Middle frontal gyrus (tissue), 1 donor: ENCODE data around the gene ANTXR1.

Source experiments
- DNase-seq: peaks from one replicate; pipeline ENCODE4 v3.0.0-alpha.2; 2015; ENCODE audit warnings: low spot score; ENCODE audit errors: extremely low spot score

The ANTXR1 gene

DNA sequence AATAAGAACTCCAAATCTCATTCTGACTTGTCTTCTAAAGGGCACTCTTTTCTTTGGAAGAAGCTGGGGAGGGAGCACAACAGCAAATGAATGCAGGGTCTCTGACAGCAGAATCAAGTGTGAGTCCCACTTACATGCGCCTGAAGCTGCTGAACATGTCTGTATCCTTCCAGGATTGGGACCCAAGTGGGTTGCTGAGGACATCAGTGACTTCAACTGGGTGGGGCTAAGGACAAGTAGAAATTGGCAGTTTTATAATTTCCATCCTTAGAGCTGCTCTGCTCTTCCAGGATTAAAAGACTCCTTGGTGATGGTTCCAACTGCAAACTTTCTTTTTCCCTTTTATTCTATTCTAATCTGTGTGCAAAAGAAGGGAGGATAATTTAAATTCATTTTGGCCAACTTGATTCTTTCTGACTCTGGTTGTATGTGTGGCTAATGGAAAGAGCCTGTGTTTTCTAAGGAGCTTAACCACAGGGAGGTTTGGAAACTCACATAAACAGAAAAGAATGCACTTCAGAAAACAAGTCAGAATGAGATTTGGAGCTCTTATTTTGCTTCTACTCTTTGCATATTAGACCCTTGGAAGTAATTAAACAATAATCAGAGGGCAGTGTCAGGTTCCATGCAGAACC, 20.6 kb downstream of the ANTXR1 start:
- no peak for DNase-seq

DNA sequence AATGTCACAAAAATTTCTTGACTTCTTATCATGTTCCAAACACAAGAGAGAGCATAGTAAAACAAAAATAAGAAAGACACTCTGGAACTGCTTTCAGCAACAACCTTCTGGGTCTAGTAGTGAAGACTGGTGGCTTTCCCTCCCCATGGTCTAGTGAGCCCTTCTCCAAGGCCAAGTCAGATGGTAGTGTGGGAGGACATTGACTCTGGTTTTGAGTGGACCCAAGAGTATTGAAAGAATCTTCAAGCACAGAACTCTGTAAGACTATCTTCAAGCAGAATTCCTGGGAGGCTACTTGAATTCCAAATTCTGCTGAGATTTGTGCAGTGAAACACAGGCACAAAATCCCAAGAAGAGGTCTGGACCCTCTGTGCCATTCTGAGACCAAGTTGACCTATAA, 21.1 kb downstream of the ANTXR1 start:
- DNase-seq, result no peak

DNA sequence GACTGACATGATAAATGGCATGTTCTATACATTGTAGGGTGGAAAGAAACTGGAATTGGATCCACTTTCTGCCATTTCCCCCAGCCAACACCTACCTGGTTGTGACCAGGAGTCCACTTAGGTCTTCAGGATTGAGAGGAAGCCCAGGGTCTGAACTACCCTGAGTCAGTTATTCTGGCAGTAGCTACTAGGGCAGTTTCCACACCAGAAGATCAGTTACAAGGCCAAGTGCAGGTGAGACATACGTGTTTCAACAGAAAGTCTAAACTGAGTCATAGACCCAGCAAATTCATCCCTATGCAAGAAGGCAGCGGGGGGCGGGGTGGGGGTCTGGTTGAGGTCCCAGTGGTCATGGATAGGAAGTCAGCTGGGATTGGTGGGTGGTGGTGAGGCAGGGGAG, 21.9 kb downstream of the ANTXR1 start:
- DNase-seq, result no peak

DNA sequence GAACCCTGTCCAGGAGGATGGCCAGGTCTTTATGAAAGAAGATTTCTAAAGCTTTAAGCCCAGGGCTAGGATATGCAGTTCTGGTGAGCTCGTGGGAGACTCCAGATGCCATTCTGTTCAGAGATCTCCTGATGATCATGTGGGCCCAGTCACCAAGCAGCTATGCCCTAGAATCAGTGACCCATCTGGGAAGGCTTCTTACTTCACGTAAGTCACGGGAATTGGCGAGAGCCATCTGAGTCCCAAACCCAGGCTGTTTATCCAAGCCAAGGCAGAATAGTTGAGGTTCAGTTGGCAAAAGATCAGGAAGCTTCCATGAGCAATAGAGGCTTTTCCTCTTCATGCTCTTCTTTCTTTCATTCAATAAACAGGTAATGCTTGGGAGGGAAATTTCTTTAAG, 23.9 kb downstream of the ANTXR1 start:
- DNase-seq, result no peak

DNA sequence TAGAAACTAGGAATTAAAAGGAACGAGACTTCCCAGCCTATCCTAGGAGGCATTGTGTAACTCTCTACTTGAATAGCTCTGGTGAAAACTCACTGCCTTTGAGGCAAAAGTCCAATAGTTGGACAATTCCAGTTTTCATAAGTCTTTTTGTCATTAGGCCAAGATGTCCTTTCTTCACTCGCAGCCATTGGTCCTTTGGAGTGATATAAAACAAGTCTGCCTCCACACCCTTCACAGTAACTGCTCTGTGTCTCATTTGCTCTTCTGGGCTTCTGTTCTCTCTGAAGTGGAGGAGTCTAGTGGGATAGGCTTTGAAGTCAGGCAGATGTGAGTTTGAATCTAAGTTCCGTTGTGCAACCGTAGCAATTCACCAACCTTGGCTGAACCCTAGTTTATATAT, 28.2 kb downstream of the ANTXR1 start:
- DNase-seq, result no peak

DNA sequence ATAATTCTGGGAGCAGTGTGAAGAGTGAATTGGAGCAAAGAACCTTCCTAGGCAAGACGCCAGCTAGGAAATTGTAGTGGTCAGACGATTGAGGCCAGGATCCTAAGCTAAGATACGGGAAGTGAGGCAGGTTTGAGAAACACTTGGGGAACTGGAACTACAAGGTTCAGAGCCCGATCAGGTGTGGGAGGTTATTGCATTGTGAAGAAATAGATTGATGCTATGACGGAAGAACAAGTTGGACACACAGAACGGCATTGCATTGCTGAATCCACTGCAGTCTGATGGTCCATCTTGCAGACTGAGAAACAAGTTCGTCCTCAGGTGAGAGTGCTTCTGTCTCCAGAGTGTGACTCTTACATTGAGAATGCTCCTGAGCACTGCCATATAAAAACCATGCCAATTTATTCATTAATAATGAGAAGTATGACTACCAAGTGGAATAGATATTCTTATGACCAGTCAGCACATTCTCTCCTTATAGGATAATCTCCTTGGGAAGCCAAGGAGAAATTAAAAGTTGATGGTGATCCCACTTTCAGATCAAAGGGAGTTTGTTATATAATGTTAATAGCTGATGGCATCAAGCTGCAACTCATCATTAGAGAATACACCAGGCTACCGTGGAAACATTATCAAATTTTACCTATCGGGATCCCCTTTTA, 30.9 kb downstream of the ANTXR1 start:
- DNase-seq, result no peak

DNA sequence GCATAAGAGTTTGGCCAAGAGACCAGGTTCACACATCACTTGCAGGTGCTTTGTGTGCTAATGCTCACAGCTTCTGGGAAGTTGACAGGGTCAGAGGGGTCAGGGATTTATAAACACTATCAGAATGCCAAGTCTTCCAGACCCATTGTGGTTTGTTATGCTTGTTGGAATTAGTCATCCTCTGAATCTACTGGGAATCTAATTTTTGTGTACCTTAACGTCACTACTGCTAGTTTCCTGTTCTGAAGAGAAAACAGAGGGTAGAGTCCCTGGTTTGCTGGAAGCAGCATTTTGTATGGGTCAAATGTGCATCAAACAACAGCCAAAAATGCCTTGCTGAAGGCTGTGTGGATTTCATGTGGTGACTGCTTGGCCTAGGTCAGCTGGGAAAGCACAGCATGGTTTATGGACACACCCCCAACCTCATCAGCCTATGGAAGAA, 33.3 kb downstream of the ANTXR1 start:
- no peak for DNase-seq

DNA sequence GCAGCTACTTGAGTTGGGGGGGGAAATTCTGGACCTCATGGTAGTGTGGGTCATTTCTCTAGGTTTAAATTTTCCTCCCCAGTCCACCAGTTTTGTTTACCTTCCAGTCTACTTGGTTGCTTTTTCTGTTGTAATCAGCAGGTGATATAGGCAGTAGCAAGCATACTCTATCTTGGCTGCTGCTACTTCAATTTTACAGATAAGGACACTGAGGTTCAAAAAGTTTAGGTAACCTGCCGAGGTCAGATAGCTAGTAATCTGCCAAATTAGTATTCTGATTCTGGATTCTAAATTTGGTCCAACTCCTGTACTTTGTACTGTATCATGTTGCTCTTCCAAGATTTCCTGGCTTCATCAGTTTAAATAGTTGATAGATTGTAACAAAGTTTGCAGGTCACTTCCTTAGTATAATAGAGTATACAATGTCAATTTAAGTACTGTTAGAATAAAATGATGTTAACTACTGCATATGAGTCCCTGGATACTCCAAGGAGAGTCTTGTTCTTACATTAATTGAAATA, 34.7 kb downstream of the ANTXR1 start:
- DNase-seq, result no peak

DNA sequence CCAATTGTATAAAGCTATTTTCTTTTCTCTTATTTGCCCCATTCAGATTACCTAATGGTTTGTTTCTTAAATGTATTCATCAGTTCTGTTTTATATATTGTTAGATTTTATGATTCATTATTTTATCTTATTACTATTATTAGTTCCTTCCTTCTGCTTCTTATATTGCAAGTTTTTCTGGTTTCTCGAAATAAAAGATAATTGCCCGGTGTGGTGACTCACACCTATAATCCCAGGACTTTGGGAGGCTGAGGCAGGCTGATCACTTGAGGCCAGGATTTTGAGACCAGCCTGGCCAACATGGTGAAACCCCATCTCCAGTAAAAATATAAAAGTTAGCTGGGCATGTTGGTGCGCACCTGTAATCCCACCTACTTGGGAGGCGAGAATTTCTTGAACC, 37.8 kb downstream of the ANTXR1 start:
- DNase-seq, result no peak

DNA sequence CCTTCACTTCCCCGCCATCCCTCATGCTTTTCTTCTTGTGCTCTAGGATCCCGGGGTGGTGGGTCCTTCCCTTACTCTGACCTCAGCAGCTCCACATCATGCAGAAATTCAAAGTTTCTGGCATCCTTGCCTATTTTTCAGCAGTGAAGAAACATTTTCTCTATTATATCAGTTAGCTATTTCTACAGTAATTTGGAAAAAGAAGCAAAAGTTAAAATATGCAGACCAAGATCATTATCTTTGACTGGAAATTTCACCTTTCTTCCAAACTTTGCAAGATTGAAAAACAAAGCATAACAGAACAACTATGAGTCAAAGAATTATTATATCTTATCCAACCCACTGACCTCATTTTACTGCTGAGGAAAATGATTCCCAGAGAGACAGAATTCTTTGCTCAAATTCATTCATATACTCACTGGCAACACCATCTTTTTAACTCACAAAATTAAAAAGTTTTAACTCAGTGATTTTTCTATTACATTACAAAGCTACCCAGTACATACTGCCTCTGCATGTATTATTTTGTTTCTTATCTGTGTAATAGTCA, 40.5 kb downstream of the ANTXR1 start:
- no peak for DNase-seq

DNA sequence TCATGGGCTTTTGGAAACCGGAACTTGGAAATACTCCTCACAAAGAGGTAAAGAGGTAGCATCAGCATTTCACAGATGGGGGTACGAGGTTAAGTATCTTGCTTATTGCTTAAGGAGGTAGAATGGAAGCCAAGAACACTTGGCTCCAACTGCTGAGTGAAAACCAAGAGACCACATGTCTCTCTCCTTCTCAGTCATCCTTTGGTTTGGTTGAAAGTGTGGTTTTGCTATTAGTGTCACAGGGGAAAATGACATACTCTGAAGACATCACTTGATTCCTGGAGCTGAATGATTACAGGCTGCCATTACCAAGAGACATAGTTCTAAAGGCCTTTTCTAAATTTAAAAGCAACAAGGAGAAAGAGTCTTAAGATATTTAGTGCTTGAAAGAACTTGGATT, 41.5 kb downstream of the ANTXR1 start:
- no peak for DNase-seq

DNA sequence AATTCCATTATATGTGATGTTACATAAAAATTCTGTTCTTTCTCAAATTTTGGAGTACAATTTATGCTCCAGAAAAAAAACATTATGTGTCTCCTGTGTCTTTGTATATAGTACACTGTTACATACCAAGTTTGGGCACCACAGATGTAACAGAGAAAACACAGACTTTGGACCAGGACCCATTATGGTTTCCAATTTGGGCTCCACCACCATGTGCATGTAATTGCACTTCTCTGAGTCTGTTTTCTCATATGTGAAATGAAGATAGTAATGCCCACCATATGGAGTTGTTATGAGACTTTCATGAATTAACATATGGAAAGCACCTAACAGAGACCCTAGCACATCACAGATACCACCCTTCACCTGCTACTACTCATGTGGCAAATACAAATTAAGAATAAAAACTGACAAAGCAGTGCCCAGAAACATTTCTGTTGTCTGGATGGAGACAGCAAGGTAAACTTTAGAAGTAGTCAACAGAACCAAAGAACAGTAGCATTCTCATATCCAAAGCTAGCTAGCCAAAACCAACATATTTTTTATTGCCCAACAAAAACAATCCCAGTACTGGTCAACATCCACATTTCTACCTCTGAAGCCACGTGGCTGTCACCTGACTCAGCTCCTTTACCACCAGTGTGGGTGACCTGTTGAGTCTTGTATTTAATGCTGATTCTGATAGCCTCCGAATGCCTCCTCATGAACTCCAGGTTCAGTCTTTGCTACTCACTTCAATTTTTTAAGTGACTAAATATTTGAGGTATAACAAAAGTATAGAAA, 42.9 kb downstream of the ANTXR1 start:
- DNase-seq, result no peak

DNA sequence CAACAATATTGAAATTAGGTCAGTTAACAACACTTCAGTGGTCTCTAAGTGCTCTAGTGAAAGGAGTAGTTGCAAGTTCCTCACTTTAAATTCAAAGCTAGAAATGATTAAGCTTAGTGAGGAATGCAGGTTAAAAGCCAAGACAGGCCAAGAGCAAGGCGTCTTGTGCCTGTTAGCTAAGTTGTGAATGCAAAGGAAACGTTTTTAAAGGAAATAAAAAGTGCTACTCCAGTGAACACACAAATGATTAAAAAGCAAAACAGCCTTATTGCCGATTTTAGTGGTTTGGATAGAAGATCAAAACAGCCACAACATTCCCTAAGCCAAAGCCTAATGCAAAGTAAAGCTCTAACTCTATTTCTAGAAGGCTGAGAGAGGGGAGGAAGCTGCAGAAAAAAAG, 44.7 kb downstream of the ANTXR1 start:
- DNase-seq, result no peak

DNA sequence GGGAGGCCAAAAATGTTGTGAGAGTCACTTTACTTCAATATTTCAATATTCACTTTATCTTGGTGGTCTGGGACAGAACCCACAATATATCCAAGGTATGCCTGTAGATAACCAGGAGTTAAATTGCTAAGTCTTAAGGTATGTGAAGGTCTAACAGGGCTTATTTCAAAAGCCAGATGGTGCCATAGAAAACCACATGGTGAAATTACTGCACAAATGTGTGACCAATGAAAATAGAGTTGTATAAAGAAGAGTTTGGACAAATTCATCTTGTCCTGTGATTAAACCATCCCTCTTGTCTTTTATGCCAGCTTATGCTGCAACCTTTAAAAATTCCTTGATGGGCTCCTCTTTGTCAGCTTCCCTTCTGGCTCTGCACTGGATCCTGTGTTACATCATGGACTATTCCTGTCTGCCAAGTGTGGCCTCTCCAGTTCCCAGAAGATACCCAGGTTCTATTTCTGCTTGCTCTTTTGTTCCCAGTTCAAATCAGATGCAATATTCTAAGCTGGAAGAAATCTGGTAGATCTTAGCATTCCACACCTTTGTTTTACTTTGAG, 46.8 kb downstream of the ANTXR1 start:
- no peak for DNase-seq

DNA sequence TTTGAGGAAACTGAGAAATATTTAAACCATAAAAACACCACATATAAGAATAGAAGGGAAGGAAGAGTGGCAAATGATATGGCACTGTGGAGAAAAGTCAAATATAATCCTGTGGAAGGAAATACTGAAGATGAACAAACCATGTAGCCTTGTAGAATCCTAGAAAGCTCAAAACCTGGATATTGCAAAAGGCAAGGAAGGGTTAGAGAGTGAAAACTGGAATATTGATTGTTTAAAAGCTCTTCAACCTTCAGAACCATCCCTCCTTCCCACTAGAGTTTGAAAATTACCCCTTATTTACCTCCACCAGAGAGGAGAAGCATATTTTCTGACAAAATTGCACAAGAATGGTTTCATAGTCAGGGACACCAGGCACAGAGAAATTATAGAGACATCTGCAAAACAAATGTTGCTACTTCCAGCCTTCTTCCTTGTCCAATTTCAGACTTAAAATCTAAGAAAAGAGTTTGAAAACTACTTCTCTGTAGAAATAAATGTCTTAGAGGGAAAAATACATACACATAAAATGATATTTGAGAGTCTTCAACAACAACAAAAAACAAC, 48.0 kb downstream of the ANTXR1 start:
- DNase-seq, result no peak

DNA sequence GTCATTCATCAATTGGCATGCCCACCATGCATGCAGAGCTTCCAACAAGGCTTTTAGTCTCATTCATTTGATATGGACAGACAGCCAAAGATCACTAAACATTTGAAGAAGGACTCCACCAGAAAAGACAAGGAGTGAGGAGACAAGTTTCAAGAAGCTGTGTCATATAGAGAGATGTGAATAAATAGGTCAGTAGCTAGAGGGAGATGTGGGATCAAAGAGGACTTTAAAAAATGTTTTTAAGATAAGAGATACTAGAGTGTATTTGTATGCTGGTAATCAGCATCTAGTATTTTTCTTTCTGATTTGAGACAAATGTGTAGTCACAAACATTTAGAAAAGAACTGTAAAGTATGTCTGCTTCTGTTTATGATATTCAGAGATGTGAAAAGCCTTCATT, 48.5 kb downstream of the ANTXR1 start:
- no peak for DNase-seq

DNA sequence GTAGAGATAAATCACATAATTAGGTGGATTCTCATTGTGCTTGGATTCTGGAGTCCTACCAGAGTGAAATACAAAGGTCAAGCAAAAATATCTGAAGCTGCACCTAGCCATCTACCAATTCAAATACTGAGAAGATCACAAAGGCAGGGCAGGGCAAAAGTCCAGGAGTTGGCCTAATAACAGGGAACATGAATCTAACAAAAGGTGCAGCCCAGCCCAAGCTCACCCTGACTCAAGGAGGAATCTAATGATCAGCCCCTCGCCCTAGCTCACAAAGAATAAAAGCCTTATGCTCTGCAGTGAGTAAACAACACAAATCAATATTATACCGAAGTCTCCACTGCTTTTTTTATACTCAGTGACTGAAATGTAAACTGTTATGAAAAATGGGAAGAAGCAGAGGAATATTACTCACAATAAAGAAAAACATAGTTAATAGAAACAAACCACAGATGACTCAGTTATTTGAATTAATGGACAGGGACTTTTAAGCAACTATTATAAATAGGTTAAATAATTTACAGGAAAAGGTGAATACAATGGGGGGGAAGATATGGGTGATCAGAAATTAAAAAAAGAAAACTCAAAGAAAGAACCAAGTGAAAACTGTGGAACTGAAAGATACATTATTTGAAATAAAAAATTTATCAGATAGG, 49.5 kb downstream of the ANTXR1 start:
- DNase-seq, result no peak

DNA sequence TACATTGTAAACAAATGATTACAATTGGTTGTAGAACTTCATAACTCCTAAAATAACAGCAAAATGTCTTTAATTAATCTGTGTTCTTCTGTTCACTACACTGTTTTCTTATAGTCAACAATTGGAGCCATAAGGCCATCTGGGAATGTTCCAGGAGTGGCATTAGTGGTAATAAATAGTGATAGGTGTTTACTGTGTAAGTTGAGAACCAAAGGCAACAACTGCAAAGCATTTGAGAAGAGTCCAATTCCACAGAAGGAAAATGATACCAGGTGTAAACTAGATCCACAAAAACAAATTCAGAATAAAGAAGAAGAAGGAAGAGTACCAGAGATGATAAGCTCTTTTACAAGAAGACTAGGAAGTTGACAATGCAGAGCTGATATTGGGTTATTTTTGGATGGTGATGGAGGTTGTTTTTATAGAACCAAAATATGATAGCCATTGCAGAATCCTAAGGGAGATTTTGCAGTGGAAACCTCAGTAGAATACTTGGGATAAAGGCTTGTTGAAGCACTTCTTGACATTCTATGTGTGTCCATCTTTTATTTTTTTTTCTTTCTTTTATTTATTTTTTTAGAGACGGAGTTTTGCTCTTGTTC, 52.9 kb downstream of the ANTXR1 start:
- DNase-seq, result no peak

DNA sequence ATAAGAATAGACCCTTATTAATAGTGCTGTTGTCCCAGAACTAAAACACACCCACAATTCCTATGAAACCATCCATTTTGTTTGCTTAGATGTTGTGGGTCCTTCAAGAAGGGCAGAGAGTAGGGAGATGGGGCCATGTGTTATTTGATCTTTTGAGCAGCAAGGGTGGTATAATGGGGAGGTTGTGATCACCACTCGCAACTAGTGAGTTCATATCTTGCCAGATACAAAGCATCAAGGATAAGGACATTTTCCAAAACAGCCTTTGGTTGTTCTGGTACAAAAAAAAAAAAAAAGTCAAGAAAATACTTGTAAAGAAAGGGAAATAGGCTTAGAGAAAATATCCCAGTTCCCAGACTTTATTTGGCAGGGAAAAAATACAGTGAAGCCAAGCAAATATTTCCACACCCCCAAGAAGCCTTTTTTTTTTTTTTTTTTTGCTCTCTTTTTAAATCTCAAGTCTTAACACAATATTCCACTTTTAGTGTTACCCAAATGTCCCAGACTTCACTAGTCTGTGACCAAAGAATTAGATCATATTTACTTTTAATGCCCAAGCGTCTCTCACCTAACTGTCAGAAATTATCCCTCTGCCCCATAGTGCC, 54.1 kb downstream of the ANTXR1 start:
- no peak for DNase-seq

DNA sequence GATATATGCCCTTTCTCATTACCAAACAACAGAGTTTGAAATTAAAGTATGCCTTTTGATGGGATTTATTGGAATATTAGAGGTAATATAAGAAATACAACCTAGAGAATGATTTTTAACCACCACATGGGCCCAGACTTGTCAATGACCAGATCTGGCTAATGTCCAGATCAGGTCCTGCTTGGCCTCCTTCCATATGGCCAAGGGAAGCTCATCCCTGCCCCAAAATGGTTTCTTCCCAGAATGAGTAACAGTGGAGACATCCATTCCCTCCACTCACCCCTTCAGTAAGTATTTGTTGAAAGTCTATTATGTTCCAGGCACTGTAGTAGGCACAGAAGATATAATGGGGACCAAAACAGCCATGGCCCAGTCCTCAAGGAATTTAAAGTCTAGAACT, 54.9 kb downstream of the ANTXR1 start:
- DNase-seq, result no peak
